Astrocyte of the cerebellum (primary cell): ENCODE results near the gene FOXS1.

ENCODE experiments used
- DNase-seq: peaks from one replicate; pipeline ENCODE4 v3.0.0-alpha.2; 2011; ENCODE audit warnings: low read depth
- H3K4me3 ChIP-seq: 2 replicates; pipeline ENCODE4 v1.5.1; 2011; ENCODE audit warnings: mild to moderate bottlenecking, low read depth, low read length, moderate library complexity
- in situ Hi-C: cut with HindIII; loops from 2 replicates; pipeline ENCODE4 v1.10.0; 2017; ENCODE audit warnings: low sequenced_read_pairs
- TF ChIP-seq, protein P1 (sequence below): IDR thresholded peaks from 2 replicates; pipeline ENCODE4 v1.5.1; 2012; ENCODE audit warnings: low read length, low read depth, moderate library complexity, mild to moderate bottlenecking; ENCODE audit errors: missing control alignments

Gene FOXS1

DNA sequence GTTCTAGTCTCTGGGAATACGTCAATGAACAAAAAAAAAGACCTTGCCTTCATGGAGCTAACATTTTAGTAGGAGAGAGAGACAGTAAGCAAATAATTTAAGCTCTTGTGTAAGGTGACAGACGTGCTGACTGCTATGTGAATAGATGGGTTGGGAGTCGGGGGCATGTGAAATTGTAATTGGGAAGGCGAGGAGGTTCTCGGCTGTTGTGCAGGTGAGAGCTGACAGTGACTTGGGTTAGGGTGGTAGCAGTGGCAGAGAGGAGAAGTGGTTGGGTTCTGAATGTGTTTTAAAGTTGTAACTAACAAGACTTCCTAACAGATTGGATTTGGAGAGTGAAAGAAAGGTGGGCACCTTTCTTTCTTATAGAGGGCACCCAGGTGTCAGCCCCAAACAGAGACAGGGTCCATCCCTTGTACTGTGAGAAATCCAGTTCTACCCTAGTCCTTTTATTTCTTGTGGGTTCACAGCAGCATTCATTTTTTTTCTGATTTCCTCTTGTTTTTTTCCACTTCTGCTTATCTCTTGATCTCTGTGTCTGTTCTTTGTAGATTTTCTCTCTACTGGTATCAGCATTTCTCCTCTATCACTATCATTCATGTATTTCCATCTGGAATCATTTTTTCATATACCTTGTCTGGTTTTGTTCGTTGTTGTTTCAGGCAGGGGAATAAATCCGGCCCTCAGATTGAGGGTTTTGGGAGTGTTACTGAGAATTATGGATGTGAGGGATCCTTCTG lies 41.7 kb downstream of the FOXS1 start:
- no peak for DNase-seq
- TF ChIP-seq, protein P1, sequence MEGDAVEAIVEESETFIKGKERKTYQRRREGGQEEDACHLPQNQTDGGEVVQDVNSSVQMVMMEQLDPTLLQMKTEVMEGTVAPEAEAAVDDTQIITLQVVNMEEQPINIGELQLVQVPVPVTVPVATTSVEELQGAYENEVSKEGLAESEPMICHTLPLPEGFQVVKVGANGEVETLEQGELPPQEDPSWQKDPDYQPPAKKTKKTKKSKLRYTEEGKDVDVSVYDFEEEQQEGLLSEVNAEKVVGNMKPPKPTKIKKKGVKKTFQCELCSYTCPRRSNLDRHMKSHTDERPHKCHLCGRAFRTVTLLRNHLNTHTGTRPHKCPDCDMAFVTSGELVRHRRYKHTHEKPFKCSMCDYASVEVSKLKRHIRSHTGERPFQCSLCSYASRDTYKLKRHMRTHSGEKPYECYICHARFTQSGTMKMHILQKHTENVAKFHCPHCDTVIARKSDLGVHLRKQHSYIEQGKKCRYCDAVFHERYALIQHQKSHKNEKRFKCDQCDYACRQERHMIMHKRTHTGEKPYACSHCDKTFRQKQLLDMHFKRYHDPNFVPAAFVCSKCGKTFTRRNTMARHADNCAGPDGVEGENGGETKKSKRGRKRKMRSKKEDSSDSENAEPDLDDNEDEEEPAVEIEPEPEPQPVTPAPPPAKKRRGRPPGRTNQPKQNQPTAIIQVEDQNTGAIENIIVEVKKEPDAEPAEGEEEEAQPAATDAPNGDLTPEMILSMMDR: no peak
- H3K4me3 ChIP-seq: no peak overlapping the region
- in situ Hi-C loops: no loop called here

- in situ Hi-C loops: no loop called here
- TF ChIP-seq, protein P1: no peak
- no peak overlapping the region for H3K4me3 ChIP-seq
- DNase-seq: no peak
Measured at GRCh38 chr20:31801508-31801907, 43.9 kb downstream of the FOXS1 start.

- no peak overlapping the region for H3K4me3 ChIP-seq
- in situ Hi-C loops: no loop called here
- no peak for DNase-seq
- TF ChIP-seq, protein P1: no peak
Measured at GRCh38 chr20:31797364-31797763, 48.0 kb downstream of the FOXS1 start.
